Islet of Langerhans (tissue), 1 donor: Measurements from ENCODE around the gene ATOH8.

Source experiments
- FAIRE-seq: peaks from one replicate; lab custom pipeline; 2011; peaks lifted over from hg19 to GRCh38; lab: Jason Lieb, UNC

The ATOH8 gene

DNA sequence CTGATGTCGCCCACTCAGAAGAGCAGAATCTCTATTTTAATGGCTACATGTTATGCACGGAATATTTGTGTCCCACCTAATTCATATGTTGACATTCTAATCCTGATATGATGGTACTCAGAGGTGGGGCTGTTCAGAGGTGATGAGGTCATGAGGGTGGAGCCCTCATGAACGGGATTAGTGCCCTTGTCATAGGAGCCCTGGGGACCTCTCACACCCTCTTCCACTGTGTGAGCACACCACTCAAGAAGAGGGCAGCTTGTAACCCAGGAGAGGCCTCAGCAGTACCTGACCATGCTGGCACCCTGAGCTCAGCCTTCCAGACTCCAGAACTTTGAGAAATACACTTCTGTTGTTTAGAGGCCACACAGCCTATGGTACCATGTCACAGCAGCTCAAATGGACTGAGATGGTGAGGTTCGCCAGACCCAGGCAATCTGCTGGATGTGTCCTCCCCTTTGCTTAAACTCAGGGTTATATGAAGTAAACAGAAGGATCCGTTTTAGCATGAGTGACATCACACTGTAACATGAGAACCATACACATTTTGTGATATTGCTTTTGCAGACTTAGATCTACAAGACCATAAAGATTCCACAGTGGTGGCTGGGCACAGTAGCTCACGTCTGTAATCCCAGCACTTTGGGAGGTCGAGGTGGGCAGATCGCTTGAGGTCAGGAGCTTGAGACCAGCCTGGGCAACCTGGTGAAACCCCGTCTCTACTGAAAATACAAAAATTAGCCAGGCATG is 48.7 kb downstream of the ATOH8 start:
- no peak for FAIRE-seq

DNA sequence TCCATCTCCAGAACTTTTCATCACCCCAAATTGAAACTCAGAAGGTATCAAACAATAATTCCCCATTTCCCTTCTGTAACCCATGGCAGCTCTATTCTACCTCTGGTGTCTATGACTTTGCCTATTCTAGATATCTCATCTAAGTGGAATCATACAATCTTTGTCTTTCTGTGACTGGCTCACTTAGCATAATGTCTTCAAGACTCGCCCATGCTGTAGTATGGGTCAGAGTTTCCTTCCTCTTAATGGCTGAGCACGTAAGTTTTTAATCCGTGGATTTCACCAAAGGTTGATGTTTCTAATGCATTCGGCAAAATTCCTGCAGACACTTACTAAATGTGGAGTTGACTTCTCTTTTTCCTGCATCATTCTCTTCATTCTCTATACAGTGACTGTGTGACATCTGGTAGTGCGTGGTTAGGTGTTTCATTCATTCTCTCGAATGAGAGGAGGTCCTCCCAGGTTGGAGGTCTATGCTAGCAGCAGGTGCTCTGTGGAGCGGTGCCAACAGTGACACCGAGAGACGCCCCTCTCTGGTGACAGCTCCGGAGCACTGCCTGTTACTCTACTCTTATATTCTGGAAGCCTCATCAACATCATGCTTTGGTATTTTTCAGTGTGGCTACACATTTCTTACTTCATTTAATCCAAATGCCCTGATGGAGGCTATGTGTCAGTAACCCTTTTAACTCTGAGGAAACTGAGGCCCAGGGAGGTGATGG is 50.1 kb downstream of the ATOH8 start:
- no peak for FAIRE-seq

DNA sequence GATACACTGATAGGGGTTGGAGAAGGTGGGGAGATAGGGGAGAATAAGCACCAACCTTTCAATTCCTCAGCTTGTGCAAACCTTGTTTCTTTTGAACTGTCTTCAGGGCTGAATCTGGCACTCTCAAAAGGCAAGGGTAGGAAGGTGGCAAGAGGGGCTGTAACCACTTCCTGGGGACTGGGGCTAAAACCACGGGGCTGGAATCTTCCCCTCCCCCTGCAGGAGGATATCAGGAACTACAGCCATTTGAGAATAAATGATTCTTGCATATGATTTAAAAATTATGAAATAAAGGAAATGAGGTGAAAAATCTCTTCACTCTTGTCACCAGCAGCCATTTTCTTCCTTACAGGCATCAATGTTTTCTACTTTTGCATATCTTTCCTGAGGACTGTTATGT is 50.8 kb downstream of the ATOH8 start:
- no peak for FAIRE-seq

DNA sequence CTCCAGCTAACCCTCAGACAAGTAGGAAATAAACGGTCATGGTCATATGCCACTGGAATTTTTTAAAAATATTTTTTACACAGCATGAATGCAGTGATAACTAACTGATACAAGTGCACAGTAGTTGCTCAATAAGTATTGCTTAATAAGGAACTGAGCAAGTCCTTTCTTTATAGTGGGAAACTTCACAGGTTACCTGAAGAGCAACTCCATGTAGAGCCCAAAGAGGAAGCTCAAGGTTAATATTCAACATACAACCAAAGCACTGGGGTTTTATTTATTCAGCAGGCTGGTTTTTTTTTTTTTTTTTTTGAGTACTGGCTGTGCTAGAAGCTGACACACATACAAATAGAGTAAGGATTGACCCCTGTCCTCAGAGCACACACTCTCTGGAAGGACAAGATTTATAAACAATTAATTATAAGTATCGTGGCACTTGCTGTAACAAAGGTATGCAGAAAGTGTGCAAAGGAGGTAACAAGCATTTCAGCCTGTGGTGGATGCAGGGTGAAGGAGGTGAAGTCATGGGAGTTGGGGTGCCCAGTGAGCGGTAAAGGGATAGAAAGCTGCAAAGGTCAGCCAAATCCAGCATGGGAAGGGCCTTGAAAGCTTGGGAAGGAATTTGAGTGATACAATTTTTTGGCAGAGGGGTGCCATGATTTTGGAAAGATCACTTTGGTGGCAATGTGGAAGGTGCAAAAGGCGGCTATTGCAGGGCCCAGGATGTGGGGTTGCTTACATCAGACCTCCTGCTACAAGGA is 52.7 kb downstream of the ATOH8 start:
- FAIRE-seq, result no peak

DNA sequence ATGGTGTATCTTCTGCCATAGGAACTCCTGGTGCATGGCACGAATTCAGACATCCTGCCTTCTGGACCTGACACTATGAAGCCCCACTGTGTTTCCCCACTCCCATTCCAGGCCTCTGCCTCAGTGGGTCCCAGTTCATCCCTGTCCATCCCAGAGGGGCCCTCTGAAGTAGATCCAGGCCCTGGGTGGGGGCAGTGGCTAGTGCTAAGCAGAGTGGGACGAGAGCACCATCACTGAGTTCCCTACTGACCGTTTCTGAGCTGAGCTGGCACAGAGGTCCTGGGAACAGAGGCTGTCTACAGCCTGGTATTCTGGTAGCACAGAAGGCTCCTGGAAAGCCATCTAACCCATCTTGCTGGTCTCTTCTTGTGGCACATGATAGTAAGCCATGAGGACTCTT is 54.0 kb downstream of the ATOH8 start:
- FAIRE-seq, result no peak

DNA sequence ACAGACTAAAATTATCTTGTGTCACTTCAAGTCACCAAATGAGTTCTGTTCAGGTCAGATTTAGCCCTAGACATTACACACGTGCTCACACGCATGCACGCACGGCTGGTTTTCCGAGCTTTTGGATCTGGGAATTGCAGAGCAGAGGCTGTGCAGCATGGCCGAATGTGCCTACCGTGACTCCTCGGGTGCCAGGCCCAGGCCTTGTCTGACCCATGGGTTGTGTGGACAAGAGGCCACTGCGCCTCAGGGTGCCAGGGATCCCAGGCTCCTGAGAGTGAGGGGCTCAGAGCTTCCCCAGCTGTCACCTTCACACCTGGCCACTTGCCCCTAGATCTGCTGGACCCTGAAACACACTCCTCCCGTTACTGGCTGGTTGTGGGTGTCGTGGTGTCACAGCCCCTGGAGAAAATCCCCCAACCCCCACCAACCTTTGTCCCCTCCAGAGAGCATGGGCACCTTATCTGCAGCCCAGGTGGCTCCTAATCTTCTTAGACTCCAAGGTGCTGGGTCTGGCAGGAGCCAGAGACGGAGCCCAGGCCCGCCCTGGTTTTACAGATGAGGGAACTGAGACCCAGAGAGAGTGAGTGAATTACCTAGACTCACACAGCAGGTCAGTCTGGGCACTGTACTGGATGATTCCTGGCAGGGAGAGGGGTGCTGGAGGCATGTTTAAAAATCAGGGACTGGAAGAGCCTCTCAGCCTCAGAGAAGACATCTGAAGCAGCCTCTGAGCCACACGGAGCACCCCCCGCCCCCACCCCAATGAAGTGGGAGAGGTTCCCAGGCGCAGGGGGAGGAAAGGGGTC is 56.8 kb downstream of the ATOH8 start:
- no peak for FAIRE-seq

DNA sequence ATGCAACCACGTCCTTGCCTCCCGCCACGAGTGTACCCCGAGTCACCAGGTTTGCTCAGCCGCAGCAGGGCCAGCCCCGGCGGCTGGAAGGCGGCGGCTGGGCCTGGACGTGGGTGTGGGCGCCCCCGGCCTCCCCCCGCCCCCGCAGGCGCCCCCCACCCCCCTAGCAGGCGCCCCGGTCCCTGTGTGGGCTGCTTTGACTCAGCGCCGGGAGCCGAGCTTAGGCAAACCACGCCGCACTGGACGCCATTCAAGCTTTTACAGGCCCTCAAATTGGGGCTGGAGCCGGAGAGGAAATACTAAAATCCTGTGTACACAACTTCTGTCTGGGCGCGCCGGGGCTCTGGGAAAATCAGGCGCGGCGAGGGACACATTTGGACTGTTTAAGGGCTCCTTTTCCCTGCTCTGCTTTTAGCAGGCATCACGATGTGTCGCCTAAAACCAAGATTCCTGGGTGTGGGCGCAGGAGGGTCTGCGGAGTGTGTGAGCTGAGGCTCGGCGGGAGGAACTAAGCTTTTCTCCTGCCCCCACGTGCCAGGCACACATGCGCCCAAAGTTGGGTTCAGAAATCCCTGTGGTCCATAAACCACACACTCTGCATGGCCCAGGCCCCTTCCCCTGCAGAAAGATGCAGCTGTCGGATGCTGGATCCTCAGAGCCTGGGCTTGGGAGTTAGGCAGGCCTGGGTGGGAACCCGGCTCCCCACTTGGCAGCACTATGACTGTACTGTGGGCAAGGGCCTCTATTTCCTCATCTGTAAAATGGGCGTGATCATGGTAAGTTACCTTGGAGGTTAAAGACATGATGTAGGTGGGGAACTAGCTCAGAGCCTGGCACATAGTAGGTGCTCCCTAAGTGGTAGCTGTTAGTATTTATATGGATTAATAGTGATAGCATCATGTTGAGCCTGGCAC is 57.6 kb downstream of the ATOH8 start:
- no peak for FAIRE-seq

DNA sequence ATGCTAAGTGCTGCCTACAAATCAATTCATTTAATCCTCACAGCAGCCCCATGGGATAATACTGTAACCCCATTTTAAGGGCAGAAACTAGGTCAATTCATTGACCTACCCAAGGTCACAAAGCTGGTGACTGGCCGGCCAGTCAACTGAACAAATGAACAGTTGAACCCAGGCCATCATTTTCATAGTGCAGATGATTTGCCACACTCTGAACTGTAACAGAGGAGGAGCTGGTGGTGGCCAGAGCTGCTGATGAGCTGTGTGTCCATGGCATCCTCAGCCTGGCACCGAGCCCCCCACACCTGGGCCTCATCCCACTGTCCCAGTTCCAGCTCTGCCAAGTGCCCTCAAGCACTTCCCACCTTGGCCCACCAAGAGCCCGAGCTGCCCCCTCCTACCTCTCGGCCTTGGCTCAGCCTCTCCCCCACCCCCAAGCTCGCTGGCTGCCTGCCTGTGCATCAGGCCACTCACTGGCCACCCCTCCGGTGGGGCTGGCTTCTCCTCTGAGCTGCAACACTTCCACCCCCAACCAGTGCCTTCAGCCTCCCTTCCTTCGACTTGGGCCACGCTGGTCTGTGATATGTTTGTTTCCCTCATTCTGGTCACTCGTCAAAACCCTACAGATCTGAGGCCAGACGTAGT is 58.4 kb downstream of the ATOH8 start:
- no peak for FAIRE-seq

DNA sequence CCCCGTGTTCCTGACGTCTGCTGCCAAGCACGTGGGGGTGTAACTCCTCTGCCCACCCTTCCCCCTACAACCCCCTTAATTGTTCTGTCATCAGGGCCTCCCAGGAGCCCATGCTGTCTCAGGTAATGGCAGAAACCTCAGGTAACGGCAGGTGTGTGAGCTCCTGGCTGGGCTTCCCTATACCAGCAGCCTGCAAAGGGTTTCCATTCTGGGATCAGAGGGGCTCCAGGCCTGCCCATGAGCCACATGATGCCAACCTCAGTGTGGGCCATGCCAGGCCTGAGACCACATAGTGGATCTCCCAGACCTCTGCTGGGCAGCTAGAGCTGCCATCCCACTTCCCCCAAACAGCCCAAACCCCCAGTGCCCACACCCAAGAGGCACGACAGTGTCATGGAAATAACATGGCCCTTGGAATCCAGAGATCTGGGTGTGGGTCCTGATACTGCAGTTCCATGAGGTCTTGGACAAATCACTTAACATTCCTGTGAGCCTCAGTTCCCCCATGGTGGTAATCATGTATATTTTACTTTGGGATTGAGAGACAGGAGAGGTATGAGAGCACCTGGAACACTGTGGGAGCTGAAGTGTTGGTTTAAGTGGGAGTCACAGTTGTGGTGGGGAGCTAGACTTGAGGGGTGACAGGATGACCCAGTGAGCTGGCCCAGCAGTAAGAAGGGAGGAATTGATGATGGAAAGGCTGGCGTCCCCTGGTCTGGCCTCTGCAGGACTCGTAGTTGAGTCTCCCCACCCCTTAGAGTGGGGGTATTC is 59.6 kb downstream of the ATOH8 start:
- no peak for FAIRE-seq

DNA sequence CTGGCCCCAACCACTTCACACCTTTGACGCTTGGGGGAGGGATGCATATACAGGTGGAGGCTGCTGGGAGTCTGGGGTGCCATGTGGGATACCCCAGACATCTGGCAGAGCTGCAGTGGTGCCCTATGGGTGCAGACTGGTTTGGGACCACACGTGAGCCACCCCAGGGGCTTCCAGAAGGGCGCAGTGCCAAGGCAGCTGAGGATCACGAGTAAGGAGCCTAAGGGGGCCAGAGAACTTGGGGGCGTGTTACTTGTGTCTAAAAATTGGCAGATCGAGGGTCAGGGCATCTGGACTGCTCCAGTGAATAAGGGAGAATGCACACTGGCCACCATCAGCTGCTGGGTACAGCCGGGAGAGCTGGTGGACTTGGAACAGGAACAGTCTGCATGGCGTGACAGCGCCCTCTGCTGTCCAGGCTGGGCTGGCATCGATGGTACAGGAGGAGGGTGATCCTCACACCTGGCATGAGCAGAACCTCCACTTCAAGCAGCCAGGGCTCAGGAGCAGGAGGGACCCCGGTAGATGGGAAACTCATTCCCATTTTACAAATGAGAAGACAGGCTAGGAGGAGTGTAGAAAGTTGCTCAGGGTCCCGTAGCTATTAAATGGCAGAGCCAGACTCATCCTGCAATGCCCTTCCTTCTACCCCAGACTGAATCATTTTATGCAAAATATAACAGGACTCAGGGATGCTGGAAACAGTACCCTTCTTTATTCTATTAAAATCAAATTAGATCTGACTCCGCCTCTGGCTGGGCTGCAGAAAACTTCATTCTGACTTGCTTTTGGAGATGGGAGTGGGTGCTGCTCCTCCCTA is 60.4 kb downstream of the ATOH8 start:
- no peak for FAIRE-seq

DNA sequence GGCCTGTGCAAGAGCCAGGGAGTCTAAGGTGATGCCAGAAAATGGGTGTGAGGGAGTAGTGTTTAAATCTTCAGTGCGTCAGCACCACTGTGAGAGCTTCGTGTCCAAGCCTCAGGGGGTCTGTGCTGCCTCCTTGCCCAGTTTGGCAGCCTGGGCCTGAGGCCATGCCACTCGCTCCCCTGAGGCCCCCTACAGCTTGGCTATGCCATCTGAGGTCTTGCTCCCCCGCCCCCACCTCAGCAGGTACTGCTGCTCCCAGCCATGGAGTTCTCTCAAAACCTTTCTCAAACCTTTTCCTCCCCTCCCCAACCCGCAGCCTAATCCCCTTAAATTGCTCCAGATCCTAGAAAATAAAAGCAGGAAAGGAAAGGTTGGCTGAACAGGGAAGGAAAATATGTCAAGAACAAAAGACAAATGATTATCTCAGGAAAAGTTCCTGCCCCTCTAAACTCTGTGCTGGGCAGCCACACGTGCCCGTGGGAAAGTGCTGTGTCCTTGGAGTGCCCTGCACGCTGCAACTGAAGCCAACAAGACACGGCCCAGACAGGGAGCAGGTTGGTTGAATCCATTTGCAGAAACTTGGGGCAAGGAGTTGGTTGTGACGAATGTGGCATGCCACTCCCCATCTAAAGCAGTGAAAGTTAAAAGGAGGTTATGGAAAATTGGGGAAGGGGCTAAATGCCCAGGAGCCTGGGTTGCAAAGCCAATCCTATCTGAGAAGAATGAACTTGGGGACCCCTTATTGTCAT is 61.2 kb downstream of the ATOH8 start:
- no peak for FAIRE-seq

DNA sequence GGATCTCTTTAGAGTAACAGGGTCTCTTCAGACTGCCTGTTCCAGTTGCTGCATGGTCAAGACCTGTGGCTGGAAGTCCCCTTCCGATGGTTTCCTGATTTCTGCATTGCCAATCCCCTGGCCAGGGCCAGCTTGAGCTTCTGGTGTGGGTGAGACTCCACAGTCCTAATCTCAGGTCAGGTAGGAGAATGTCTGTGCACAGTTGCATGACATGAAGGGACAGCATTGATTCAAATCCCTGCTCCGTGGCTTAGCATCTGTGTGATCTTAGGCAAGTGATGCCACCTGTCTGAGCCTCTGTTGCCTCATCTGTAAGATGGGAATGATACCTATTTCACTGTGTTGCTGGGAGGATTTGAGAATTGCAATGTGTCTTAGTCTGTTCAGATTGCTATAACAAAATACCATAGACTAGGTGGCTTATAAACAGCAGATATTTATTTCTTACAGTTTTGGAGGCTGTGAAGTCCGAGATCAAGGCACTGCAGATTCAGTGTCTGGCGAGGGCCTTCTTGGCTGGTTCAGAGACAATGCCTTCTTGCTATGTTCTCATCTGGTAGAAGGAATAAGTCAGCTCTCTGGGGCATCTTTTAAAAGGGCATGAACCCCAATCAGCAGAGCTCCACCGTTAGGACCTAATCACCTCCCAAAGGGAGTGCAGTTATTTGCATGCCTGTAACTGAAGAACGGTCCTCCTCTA is 66.2 kb downstream of the ATOH8 start:
- FAIRE-seq, result no peak

DNA sequence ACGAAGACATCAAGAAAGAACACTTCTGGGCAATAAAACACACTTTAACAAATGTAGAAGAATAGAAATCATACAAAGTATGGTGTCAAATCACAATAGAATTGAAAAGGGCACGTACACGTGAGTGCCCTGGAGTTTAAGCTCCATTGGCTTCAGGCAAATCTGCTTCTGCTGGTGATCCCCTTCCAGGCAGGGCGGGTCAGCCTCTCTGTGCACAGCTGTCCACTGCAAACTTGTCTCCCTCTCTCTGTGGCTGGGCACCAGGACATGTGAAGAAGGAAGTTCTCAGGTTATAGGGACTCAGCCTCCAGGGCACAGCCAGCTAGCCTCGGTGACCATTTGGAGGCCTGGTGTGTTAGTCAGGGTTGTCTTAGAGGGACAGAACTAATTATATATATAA is 69.0 kb downstream of the ATOH8 start:
- no peak for FAIRE-seq

DNA sequence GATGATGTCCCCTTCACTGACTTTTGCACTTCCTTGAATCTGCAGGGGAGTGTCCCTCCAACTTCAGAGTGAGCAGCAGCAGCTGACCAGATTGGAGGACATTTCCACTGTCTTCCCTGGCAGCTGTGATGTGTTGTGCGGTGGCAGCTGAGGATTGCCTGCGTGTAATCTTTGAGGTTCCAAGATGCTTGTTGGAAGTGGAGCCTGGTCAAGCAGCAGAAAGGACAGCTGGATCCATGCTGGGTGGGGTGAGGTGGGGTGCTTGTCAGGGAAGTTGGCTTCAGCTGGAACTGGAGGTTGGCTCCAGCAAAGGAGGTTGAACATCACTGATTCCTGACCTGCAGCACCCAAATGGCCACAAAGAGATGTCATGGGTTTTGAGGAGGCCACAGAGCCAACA is 70.2 kb downstream of the ATOH8 start:
- FAIRE-seq, result no peak

DNA sequence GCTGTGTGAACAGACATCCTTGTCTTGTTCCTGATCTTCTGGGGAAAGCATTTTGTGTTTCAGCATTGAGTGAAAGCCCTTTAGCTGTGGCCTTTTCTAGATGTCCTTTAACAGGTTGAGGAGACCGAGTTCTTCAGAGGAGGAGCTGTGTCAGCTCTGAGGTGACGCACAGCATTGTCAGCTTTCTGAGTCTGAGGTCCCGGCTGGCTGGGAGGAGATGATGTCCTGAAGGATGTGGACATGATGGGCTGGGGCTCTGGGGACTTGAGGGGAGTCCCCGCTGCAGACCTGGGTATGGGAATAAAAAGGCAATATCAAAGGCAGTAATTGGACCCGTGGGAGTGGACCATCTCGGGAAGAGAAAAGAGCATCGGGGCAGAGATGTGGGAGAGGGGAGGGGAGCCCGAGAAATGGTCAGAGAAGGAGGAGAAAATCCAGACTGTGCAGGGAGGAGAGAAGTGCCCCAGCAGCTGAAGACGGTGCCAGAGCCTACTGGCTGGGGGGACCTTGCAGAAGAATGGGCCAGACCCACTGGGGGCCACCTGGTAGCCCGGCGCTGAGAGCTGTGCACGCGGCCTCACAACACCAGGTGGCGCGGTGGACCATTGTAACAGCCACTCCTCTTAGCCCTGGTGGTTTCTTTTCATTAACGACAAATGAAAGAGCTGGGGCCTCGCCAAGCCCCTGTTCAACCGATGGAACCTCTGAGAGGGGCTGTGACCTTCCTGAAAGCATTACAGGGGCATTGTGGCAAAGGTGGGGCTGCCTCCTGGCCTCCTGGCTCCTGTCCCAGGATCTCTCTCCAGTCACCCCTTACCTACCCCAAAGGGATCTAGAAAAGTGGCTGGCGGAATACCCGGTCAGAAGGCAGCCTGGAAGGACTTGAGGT is 73.4 kb downstream of the ATOH8 start:
- FAIRE-seq, result no peak

DNA sequence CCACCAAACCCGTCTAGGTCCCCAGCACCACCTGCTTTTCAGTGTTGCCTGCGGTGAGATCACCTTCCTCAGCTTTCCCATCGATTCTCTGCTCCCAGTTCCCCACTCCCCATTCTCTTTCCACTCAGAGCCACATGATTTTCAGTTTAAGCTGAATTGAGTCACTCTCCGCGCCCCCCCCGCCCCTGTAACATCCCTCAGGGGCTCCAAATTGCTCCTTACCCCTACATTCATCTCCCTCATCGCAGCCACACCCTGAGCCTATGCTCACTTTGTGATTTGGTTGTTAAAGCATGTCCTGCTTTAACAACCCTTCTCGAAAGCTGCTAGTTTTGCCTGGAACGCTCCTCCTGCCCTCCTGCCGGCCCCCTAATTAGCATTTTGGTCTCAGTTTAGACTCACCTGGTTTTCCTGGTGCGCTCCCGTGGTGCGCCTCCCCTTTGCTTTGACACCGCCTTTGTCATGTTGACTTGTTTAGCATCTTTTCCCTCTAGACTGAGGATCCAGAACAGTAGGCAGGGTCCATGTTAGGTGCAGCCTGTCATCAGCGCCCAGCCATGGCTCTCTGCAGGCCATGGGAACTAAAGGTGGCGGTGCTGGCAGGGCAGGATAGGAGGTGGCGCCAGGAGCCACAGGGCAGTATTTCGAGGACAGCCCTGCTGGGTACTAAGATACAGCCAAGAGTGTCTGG is 74.2 kb downstream of the ATOH8 start:
- FAIRE-seq, result no peak
